ENCODE measurements around the gene SLC25A33.
"Not testable (repeated sequence)": the region's sequence is repeated elsewhere in the genome, so short reads cannot be mapped to it uniquely, and the experiment has no call there.

- TF ChIP-seq POLR2A (IDR thresholded peaks at IDR 0.05; ENCODE audit: low read length); GATA1 (IDR thresholded peaks at IDR 0.05; ENCODE audit: low read depth, low read length): not testable (repeated sequence)
These were observed 85.8 kb downstream of the SLC25A33 start for GRCh38 chr1:9625030-9625429.
